Measurements from ENCODE around the gene ABHD16B. TPM values are rescaled to one million over a fixed set of nuclear protein-coding genes. Genes with fewer than 3 reads are reported as not detected.

Gene ABHD16B
- total and polyA plus RNA-seq, 2 of the 13 experiments (the other 11 are each of a cell fraction or from before 2014, with no cell fraction given): not detected

DNA sequence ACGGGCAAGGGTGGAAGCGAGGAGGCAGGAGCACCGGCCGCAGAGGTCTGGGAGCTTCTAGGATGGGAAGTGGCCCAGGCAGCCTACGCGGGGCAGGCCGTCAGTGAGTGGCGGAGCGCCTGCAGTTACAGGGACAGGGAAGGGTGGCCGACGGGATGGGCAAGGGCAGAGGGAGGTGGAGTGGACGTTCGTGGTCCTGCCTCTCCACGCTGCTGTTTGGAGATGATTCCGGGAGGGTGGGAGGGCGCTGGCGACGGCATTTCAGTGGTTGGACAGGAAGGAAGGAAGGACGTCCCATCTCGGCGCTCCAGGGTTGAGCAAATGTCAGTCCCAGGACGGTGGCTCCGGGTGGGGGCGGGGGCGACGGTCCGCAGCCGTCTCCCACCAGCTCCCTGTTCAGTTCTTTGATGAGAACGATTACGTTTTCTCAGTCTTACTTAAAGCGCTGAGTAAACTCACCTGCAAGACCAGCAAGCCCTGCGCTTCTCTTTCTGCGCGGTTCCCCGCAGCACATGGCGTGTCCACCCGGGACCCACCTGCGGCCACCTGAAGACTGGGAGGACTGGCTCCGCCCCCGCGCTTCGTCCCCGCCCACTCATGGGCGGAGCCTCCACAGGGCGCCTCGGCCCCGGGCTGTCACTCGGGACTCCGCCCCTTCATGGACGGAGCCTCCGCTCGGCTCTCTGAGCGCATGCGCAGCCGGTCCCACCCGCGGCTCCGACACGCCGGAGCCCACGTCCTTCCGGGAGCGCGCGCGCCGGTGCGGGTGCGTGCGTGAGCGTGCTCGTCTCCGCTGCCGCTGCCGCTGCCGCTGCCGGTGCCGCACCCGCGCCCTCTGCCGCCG, 33.3 kb downstream of the ABHD16B start, which contains the start of gene DNAJC5 (continued):
- TF ChIP-seq ZNF382 (CRISPR knock-in tag; IDR thresholded peaks at IDR 0.05; ENCODE audit: borderline replicate concordance) (no peak), PHB2 (IDR thresholded peaks at IDR 0.05; ENCODE audit: partially characterized antibody) (no peak), MAFG (CRISPR knock-in tag; IDR thresholded peaks at IDR 0.05) (no peak), EZH2 (conservative IDR thresholded peaks at IDR 0.05; ENCODE audit: low read depth, low read length) (no peak), KMT2B (CRISPR knock-in tag; IDR thresholded peaks at IDR 0.05) (peak; percentile 69; the same call in 1 of the 2 replicates), SMARCC2 (IDR thresholded peaks at IDR 0.05) (no peak), SNAI1 (CRISPR knock-in tag; IDR thresholded peaks at IDR 0.05; ENCODE audit: borderline replicate concordance) (0 out of 2 replicates have a peak, but pooled peaks have one; percentile 45), ZNF563 (CRISPR knock-in tag; IDR thresholded peaks at IDR 0.05) (peak; percentile 80; the same call in 1 of the 2 replicates), YEATS2 (CRISPR knock-in tag; IDR thresholded peaks at IDR 0.05; ENCODE audit: borderline replicate concordance) (peak; percentile 66; the same call in 1 of the 2 replicates), ZNF225 (CRISPR knock-in tag; IDR thresholded peaks at IDR 0.05) (0 out of 2 replicates have a peak, but pooled peaks have one; percentile 22), ZSCAN29 (CRISPR knock-in tag; conservative IDR thresholded peaks at IDR 0.05) (0 out of 2 replicates have a peak, but pooled peaks have one; percentile 63), PHF21A (CRISPR knock-in tag; IDR thresholded peaks at IDR 0.05) (peak; percentile 57; the same call in 1 of the 2 replicates), PRDM10 (CRISPR knock-in tag; IDR thresholded peaks at IDR 0.05; ENCODE audit: low read depth) (peak; percentile 96), ZEB1 (IDR thresholded peaks at IDR 0.05; ENCODE audit: insufficient replicate concordance, low read depth) (peak; percentile 91), FUBP1 (CRISPR knock-in tag; IDR thresholded peaks at IDR 0.05; ENCODE audit: borderline replicate concordance) (peak; percentile 29; the same call in 1 of the 2 replicates), NR3C1 (CRISPR knock-in tag; IDR thresholded peaks at IDR 0.05) (no peak), ZNF44 (CRISPR knock-in tag; IDR thresholded peaks at IDR 0.05) (peak; percentile 78; the same call in 1 of the 2 replicates)
- TF ChIP-seq, protein P1, sequence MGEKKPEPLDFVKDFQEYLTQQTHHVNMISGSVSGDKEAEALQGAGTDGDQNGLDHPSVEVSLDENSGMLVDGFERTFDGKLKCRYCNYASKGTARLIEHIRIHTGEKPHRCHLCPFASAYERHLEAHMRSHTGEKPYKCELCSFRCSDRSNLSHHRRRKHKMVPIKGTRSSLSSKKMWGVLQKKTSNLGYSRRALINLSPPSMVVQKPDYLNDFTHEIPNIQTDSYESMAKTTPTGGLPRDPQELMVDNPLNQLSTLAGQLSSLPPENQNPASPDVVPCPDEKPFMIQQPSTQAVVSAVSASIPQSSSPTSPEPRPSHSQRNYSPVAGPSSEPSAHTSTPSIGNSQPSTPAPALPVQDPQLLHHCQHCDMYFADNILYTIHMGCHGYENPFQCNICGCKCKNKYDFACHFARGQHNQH (CRISPR knock-in tag; IDR thresholded peaks at IDR 0.05): peak; percentile 84
- TF ChIP-seq, protein P2, sequence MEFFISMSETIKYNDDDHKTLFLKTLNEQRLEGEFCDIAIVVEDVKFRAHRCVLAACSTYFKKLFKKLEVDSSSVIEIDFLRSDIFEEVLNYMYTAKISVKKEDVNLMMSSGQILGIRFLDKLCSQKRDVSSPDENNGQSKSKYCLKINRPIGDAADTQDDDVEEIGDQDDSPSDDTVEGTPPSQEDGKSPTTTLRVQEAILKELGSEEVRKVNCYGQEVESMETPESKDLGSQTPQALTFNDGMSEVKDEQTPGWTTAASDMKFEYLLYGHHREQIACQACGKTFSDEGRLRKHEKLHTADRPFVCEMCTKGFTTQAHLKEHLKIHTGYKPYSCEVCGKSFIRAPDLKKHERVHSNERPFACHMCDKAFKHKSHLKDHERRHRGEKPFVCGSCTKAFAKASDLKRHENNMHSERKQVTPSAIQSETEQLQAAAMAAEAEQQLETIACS (CRISPR knock-in tag; IDR thresholded peaks at IDR 0.05): peak; percentile 98

Data from HepG2 (cell line).